ENCODE data around the gene HYAL4.
"Not testable (repeated sequence)": the region's sequence is repeated elsewhere in the genome, so short reads cannot be mapped to it uniquely, and the experiment has no call there.

Gene HYAL4, protein sequence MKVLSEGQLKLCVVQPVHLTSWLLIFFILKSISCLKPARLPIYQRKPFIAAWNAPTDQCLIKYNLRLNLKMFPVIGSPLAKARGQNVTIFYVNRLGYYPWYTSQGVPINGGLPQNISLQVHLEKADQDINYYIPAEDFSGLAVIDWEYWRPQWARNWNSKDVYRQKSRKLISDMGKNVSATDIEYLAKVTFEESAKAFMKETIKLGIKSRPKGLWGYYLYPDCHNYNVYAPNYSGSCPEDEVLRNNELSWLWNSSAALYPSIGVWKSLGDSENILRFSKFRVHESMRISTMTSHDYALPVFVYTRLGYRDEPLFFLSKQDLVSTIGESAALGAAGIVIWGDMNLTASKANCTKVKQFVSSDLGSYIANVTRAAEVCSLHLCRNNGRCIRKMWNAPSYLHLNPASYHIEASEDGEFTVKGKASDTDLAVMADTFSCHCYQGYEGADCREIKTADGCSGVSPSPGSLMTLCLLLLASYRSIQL

GRCh38 chr7:123844712-123845219, at the start of gene HYAL4:
TSS of gene HYAL4 (plus strand) at chr7:123845169. CDS start at chr7:123868274, 23,105 bp downstream.
- intact Hi-C loops (cut with DNase I): no loop called here
- DNase-seq: no peak

DNA sequence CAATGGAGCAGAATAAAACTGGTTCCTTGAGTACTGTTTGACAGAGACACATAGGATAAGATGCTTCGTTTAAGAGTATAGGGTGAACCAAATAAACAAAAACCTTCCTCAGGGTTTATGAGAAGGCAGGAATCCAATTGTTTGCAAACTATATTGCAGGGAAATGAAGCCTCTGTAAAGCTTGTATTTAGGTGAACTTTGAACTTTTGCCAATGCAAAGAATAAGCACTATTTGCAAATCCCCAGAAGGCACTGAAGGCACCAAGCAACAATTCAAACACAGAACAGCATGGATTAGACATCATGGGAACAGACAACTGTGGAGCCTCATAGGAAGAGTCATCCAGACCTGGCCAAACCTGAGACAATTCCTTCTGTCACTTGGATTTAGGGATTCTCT, 49.1 kb upstream of the HYAL4 start:
- intact Hi-C loops (cut with DNase I): no loop called here
- no peak for DNase-seq

GRCh38 chr7:123796568-123796967, 48.4 kb upstream of the HYAL4 start:
- intact Hi-C loops (cut with DNase I): no loop called here
- no peak for DNase-seq

DNA sequence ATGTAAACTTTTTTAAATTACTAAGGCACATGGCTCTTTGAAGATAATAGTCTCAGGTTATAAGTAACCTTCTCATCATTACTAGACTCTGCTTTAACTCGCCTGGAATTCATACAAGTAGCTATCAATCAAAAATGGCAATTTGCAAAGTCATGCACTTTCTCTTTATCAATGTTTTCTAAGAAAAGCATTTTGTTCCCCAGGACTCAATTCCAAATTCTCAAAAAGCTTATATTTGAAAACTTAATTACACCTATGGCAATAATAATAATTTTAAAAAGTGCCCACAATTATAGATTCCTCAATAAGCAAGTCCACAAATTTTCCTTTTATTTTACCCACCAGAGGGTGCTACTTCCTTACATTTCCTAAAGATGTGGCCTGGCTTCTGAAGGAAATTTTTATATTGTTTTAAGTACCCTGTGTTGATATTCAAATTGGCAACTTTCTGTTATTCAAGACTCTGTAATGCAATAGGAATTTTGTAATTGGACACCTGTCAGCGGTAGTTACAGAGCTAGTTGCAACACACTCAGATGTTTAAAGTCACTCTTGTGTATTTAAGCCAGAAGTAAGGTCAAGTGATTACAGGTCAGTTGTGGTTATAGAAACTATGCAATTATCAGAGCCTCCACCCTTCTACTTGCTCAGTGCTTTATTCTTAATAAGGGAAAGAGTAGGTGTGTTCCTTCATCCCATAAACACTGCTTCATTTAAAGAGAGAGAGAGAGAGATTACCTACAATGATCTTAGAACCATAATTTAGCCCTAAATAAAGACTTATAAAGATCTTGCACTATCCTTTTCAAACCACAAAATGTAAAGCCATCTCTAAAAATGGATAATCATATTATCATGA, 47.1 kb upstream of the HYAL4 start:
- intact Hi-C loops (cut with DNase I): loop anchor here (2.0 kb wide), 1 partner anchor 67 kb away; no protein-coding TSS in a partner anchor
- no peak for DNase-seq

- intact Hi-C loops (cut with DNase I): loop anchor here (2.0 kb wide), 1 partner anchor 66 kb away; no protein-coding TSS in a partner anchor
- no peak for DNase-seq
Measured at GRCh38 chr7:123798532-123799188, 46.3 kb upstream of the HYAL4 start.

GRCh38 chr7:123802249-123802648, 42.7 kb upstream of the HYAL4 start:
- DNase-seq: no peak
- intact Hi-C loops (cut with DNase I): no loop called here

DNA sequence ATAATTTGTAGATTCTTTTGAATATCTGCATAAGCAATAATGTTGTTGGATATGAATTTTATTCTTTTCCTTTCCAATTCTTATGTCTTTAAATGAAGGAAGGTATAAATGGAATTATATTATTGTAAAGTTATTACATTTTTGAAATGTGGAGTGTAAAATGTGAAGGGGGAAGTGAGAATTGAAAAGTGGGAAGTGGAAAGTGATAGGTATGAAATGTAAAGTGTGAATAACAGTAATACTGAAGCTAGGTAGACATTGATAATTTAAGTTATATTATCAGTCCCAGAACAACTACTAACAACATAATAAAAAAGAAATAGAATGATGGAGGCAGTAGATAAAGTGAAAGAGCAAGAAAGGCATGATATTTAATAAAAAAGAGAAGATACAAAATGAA, 39.7 kb upstream of the HYAL4 start:
- intact Hi-C loops (cut with DNase I): no loop called here
- no peak for DNase-seq

- DNase-seq: no peak
Measured at GRCh38 chr7:123809471-123809870, 35.5 kb upstream of the HYAL4 start.

DNA sequence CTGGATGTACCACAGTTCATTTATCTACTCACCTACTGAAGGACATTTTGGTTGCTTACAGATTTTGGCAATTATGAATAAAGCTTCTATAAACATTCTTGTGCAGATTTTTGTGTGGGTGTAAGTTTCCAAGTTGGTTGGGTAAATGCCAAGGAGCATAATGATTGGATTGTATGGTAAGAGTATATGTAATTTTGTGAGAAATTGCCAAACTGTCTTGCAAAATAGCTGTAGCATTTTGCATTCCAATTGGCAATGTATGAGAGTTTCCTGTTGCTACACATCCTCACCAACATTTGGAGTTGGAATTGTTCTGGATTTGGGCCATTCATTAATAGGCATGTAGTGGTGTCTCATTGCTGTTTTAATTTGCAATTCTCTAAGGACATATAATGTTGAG, 33.9 kb upstream of the HYAL4 start:
- no peak for DNase-seq
- intact Hi-C loops (cut with DNase I): no loop called here

More at GRCh38 chr7:123809471-123809870, 35.5 kb upstream of the HYAL4 start:
- intact Hi-C loops (cut with DNase I): no loop called here

- no peak for DNase-seq
- intact Hi-C loops (cut with DNase I): no loop called here
Measured at GRCh38 chr7:123816916-123817315, 28.1 kb upstream of the HYAL4 start.

DNA sequence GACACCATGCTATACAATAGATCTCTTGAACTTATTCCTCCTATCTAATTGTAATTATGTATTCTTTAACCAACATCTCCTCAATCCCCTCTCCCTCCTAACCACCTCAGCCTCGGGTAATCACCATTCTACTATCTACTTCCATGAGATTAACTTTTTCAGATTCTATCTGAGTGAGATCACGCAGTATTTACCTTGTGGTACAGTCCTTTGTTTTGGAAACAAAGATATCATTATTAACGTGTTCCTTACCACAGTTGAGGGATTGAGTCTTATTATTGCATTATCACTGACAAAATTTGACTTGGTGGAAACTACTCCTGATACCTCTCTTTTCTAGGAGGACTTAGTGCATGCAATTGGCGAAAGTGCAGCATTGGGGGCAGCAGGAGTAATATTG, 26.0 kb upstream of the HYAL4 start:
- intact Hi-C loops (cut with DNase I): no loop called here
- no peak for DNase-seq

DNA sequence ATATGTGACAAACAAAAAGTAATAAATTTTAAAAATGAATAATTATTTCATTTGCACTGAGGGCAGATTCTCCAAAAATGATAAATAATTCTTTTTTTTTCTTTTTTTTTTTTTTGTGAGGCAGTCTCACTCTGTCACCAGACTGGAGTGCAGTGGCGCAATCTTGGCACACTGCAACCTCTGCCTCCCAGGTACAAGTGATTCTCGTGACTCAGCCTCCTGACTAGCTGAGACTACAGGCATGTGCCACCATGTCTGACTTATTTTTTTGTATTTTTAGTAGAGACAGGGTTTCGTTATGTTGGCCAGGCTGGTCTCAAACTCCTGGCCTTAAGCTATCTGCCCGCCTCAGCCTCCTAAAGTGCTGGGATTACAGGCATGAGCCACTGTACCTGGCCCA, 25.2 kb upstream of the HYAL4 start:
- DNase-seq; intact Hi-C loops (cut with DNase I): not testable (repeated sequence)

- DNase-seq: no peak
- intact Hi-C loops (cut with DNase I): no loop called here
Measured at GRCh38 chr7:123820864-123821263, 24.1 kb upstream of the HYAL4 start.

- no peak for DNase-seq
- intact Hi-C loops (cut with DNase I): no loop called here
Measured at GRCh38 chr7:123821320-123821719, 23.6 kb upstream of the HYAL4 start.

DNA sequence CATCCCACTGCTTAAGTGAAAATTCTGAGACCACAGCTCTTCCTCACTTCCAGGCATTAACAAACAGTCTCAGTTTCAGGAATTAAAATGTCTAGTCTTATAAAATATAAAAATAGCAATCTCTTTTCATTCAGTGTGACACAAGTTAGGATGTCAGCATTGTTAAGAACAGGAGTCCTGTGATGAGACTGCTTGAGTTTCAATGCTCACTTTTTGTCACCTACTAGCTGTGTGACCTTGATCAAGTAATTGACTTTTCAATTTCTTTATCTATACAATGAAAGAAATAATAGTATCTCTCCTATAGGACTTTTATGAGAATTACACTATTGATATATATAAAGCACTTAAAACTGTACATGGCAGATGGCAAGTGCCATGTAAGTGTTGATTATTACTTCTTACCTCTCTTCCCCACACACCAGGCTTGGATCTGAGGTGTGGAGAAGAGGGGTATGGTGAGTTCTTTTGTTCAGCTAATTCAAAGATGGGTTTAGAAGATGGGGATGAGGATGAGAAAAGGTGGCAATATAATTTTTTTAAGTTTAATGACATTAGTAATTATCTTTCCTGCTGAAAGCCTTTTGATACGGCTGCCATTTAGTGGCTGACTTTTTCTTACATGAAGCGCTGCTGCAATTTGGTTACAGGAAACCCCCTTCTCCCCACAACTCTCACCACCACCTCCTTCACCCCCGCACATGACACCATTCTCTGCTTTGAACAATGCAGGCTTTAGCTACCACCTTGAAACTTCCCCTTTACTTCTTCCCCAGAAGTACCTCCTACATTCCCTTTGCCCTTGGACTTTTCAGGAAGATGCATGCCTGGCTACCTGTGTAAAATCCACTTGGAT, 20.8 kb upstream of the HYAL4 start:
- intact Hi-C loops (cut with DNase I): no loop called here
- no peak for DNase-seq

GRCh38 chr7:123824754-123825067, 20.3 kb upstream of the HYAL4 start:
- intact Hi-C loops (cut with DNase I): no loop called here
- no peak for DNase-seq

GRCh38 chr7:123828805-123829204, 16.2 kb upstream of the HYAL4 start:
- intact Hi-C loops (cut with DNase I): no loop called here
- DNase-seq: no peak

DNA sequence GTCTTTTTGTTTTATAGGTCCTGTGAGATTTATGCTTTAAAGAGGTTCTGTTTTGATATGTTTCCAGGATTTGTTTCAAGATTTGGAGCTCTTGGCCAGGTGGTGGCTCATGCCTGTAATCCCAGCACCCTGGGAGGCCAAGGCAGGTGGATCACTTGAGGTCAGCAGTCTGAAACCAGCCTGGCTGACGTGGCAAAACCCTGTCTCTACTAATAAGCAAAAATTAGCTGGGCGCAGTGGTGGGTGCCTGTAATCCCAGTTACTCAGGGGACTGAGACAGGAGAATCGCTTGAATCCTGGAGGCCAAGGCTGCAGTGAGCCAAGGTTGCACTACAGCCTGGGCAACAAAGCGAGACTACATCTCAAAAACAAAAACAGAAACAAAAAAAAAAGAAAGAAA, 8.3 kb upstream of the HYAL4 start:
- intact Hi-C loops (cut with DNase I): no loop called here
- peak in 1 of 10 donors; percentile 12 for DNase-seq

GRCh38 chr7:123839106-123839505, 5.9 kb upstream of the HYAL4 start:
- intact Hi-C loops (cut with DNase I); DNase-seq: not testable (repeated sequence)

DNA sequence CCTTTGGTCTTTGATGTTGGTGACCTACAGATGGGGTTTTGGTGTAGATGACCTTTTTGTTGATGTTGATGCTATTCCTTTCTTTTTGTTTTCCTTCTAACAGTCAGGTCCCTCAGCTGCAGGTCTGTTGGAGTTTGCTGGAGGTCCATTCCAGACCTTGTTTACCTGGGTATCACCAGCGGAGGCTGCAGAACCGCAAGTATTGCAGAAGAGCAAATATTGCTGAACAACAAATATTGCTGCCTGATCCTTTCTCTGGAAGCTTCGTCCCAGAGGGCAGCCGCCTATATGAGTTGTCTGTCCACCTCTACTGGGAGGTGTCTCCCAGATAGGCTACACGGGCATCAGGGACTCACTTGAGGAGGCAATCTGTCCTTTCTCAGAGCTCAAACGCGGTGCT, 827 bp upstream of the HYAL4 start:
- intact Hi-C loops (cut with DNase I); DNase-seq: not testable (repeated sequence)
